Duodenal mucosa (tissue), 2 donors: ENCODE data around the gene NUAK1.

Experiments
- H3K27ac ChIP-seq: one replicate; pipeline ENCODE4 v1.7.0; 2013; ENCODE audit warnings: low read depth, low read length
- H3K27me3 ChIP-seq, 2 donors: one replicate each; pipeline ENCODE4 v1.7.0; 2013; ENCODE audit warnings: low read length in 2 of 2, control low read depth in 1 of 2; ENCODE audit not compliant: insufficient read depth in 2 of 2, control insufficient read depth in 1 of 2
- H3K36me3 ChIP-seq, 2 donors: one replicate each; pipeline ENCODE4 v1.7.0; 2013; ENCODE audit warnings: low read length in 2 of 2, control low read depth in 1 of 2; ENCODE audit not compliant: insufficient read depth in 2 of 2, control insufficient read depth in 1 of 2
- H3K4me1 ChIP-seq, 2 donors: one replicate each; pipeline ENCODE4 v1.7.0; 2013; ENCODE audit warnings: low read length in 2 of 2, control low read depth in 1 of 2; ENCODE audit not compliant: insufficient read depth in 2 of 2, control insufficient read depth in 1 of 2
- H3K4me3 ChIP-seq, 2 donors: one replicate each; pipeline ENCODE4 v1.7.0; 2013; ENCODE audit warnings: low read length in 2 of 2, low read depth in 1 of 2
- H3K9ac ChIP-seq, 2 donors: one replicate each; pipeline ENCODE4 v1.7.0; 2013; ENCODE audit warnings: low read length in 2 of 2, low read depth in 1 of 2
- H3K9me3 ChIP-seq, 2 donors: one replicate each; pipeline ENCODE4 v1.7.0; 2013; ENCODE audit warnings: low read length in 2 of 2, control low read depth in 1 of 2; ENCODE audit not compliant: control insufficient read depth in 1 of 2

The NUAK1 gene

DNA sequence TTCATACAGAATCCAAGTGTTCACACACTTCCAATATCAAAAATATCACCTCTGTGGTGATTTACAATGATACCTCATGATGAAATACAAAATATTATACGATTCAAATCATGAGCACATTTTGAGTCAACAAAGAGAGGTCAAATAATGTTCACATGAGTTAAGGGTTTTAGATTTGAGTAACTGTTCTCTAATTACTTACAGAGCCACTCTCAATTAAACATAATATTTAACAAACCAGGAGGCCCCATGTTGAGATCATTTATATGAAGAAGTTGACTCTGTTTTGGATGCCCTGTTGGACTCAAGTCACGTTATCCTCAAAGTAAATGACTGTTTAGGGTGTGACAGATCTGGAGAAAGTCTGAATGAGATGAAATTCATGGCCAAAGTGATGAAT lies 53.5 kb downstream of the NUAK1 start:
- Histone ChIP-seq H3K4me3 (no peak overlapping the region), H3K9ac (no peak overlapping the region), H3K4me1 (peaks cover 0 to 17% of the 10 kb centered on the region in 2 donors), H3K36me3 (no peaks in the 10 kb centered on the region), H3K9me3 (no peaks in the 10 kb centered on the region), H3K27me3 (no peaks in the 10 kb centered on the region), H3K27ac (no peak overlapping the region)

- no peak overlapping the region for H3K4me3 ChIP-seq
- no peaks in the 10 kb centered on the region for H3K27me3 ChIP-seq
- peaks cover 0 to 13% of the 10 kb centered on the region in 2 donors for H3K4me1 ChIP-seq
- no peaks in the 10 kb centered on the region for H3K9me3 ChIP-seq
- no peaks in the 10 kb centered on the region for H3K36me3 ChIP-seq
- H3K27ac ChIP-seq, result no peak overlapping the region
- H3K9ac ChIP-seq, result no peak overlapping the region
Observed at GRCh38 chr12:106084759-106085158, 54.0 kb downstream of the NUAK1 start.

DNA sequence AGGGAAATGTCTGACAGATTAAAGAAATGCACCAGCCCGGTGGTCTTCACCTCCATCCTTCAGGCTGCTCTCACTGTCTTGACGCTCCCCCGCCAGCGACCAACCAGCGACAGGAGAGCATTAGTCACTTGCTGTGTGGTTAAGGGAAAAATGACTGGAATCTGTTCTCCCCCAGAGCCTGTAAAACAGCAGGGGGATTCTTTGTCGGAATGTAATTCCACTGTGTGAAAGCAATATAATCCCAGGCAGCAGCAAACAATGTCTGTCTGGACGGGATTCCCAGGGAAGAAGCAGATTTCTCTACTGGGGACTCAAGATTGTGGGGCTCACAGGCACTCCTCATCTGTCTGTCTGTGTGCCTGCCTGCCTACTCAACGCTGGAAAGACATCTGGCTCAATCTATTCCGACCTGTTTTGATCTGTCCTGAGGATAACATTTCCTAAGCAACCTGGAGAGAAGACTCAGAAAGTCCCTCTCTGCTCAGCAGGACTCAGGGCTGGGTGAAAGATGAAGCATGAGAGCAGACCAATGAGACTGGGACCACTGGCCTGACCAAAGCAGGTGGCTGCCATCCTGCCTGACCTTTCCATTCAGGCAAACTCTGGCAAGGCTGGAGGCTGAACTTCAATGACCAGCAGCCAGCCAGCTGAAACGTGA lies 54.6 kb downstream of the NUAK1 start:
- no peak overlapping the region for H3K9ac ChIP-seq
- no peak overlapping the region for H3K4me3 ChIP-seq
- no peak overlapping the region for H3K27ac ChIP-seq
- H3K4me1 ChIP-seq, result peaks cover 0 to 13% of the 10 kb centered on the region in 2 donors
- no peaks in the 10 kb centered on the region for H3K27me3 ChIP-seq
- H3K36me3 ChIP-seq, result no peaks in the 10 kb centered on the region
- H3K9me3 ChIP-seq, result no peaks in the 10 kb centered on the region

- no peak overlapping the region for H3K27ac ChIP-seq
- H3K9ac ChIP-seq, result no peak overlapping the region
- H3K9me3 ChIP-seq, result no peaks in the 10 kb centered on the region
- no peaks in the 10 kb centered on the region for H3K36me3 ChIP-seq
- peaks cover 0 to 13% of the 10 kb centered on the region in 2 donors for H3K4me1 ChIP-seq
- H3K4me3 ChIP-seq, result no peak overlapping the region
- H3K27me3 ChIP-seq, result no peaks in the 10 kb centered on the region
Observed at GRCh38 chr12:106082216-106083175, 56.3 kb downstream of the NUAK1 start.

- H3K36me3 ChIP-seq, result no peaks in the 10 kb centered on the region
- H3K27ac ChIP-seq, result no peak overlapping the region
- no peaks in the 10 kb centered on the region for H3K9me3 ChIP-seq
- peaks cover 0 to 13% of the 10 kb centered on the region in 2 donors for H3K4me1 ChIP-seq
- no peak overlapping the region for H3K4me3 ChIP-seq
- no peaks in the 10 kb centered on the region for H3K27me3 ChIP-seq
- H3K9ac ChIP-seq, result no peak overlapping the region
Observed at GRCh38 chr12:106081606-106082005, 57.1 kb downstream of the NUAK1 start.

GRCh38 chr12:106080791-106081170 lies 58.0 kb downstream of the NUAK1 start:
- H3K27me3 ChIP-seq, result no peaks in the 10 kb centered on the region
- no peaks in the 10 kb centered on the region for H3K36me3 ChIP-seq
- no peak overlapping the region for H3K9ac ChIP-seq
- H3K4me3 ChIP-seq, result no peak overlapping the region
- no peak overlapping the region for H3K27ac ChIP-seq
- H3K4me1 ChIP-seq, result peaks cover 0 to 13% of the 10 kb centered on the region in 2 donors
- H3K9me3 ChIP-seq, result no peaks in the 10 kb centered on the region

DNA sequence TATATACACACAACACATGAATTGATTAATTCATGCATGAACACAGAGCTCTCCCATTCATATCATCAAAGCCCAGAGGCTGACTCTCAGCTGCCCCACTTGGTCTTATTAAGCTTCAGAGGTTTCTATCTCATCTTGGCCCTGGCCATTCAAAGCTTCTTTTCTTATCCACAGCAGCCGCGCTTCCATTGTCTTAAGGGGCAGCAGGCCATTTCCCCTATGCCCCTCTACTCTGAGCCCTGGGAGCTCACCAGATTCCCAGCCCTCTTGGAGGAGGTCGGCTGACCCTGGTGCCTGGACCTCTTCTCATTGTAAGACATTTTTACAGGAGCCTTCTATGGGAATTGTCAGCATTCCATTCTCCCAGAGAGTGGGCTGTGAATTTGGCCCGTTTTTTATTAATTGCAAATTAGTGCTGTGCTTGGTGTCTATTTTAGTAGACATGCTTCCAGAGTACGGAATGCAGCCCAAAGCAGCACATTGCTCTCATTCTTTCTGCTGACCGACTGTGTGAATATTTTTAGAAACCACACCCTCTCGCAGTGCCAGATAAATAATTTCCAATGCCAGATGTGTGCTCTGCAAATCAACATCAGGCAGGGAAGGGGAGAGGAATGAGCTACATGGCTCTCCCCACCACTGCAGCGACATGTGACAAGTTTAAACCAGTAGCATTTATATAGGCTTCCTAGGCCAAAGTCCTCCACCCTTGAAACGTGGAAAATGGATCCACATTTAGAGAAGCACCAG lies 58.5 kb downstream of the NUAK1 start:
- H3K27ac ChIP-seq, result no peak overlapping the region
- no peaks in the 10 kb centered on the region for H3K27me3 ChIP-seq
- H3K9me3 ChIP-seq, result no peaks in the 10 kb centered on the region
- H3K4me1 ChIP-seq, result peaks cover 3 to 14% of the 10 kb centered on the region in 2 donors
- no peak overlapping the region for H3K4me3 ChIP-seq
- H3K36me3 ChIP-seq, result no peaks in the 10 kb centered on the region
- H3K9ac ChIP-seq, result no peak overlapping the region

DNA sequence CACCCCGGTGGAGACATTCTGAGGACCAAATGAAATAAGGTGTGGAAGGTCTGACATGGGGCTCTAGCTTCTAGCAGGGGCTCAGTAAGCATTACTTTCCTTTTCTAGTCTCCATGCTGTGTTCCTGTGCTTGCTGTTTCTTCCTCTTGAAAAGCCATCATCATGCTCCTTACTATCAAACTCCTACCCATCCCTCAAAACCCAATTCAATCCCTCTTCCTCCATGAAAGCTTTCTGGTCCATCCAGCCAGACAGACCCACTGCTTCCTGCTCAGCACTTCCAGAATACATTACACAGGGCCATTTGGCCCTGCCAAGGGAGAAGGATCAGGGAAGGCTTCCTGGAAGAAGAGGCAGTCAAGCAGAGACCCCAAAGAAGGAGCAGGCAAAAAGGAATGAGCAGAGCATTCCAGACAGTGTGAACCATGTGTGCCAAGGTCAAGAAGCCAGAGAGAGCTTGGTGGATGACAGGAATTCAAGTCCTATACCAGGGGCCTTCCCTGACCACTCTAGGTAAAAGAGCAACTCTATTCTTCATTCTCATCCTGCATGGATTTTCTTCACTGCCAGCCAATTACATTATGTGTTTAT lies 59.5 kb downstream of the NUAK1 start:
- Histone ChIP-seq H3K27ac (no peak overlapping the region), H3K4me1 (peaks cover 8 to 19% of the 10 kb centered on the region in 2 donors)

DNA sequence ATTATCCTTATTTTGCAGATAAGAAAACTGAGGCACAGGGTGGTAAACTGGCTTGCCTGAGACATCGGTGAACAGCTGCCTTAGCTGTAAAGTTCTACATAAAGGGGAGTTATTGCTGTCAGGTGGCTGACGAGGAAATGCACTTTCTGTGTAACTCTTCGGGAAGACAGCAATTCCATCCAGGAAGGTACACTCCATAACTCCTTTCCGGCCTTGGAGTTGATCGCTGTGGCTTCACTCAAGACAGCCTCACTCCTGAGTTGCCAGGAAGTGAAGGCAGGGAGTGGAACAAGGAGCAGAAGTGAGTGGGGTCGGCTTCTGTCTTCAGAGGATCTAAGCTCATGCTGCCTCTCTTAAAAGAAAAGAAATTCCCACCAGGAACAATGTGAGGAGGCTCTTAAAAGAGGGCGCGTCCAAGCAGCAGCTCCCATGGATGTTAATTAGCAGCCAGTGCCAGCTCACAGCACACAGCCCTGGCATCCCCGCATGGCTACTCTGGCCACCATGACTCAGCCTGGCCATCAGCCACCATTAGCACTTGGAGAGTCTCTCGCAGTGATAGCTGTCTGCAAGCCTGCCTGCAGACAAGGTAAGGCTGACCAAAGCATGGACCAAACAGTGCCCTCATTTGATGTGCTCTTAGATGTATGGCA lies 60.3 kb downstream of the NUAK1 start:
- Histone ChIP-seq H3K4me1 (peaks cover 8 to 12% of the 10 kb centered on the region in 2 donors), H3K4me3 (no peak overlapping the region), H3K9ac (no peak overlapping the region), H3K9me3 (no peaks in the 10 kb centered on the region), H3K36me3 (no peaks in the 10 kb centered on the region), H3K27ac (no peak overlapping the region), H3K27me3 (no peaks in the 10 kb centered on the region)

More for the DNA sequence above, 59.5 kb downstream of the NUAK1 start:
- Histone ChIP-seq H3K27me3 (no peaks in the 10 kb centered on the region), H3K36me3 (no peaks in the 10 kb centered on the region), H3K9me3 (no peaks in the 10 kb centered on the region), H3K4me3 (no peak overlapping the region), H3K9ac (no peak overlapping the region)
